Liver (tissue), 3 donors: ENCODE data around the gene VEGFB.

ENCODE experiments used
- CTCF ChIP-seq: fragments of 150-350 bp; IDR thresholded peaks from 2 replicates; pipeline ENCODE4 v1.5.1; 2017; ENCODE audit warnings: improper control_type of control experiment, low read depth, low read length; ENCODE audit not compliant: missing input control
- RAD21 ChIP-seq, 2 donors: IDR thresholded peaks; 2 replicates each; pipeline ENCODE4 v1.6.1; 2016; ENCODE audit warnings: antibody characterized with exemption in 2 of 2, mild to moderate bottlenecking in 2 of 2
- YY1 ChIP-seq: IDR thresholded peaks from 2 replicates; pipeline ENCODE4 v1.6.1; 2016; ENCODE audit warnings: antibody characterized with exemption, mild to moderate bottlenecking
- donor health status: healthy.
- donor health status: healthy.

- no peak for TF ChIP-seq RAD21 (IDR thresholded peaks at IDR 0.05)
- no peak for TF ChIP-seq YY1
- no peak for TF ChIP-seq CTCF
Measured at GRCh38 chr11:64192434-64192833, 42.0 kb upstream of the VEGFB start.
